GM12864 (cell line): ENCODE results near the gene FOXK2.

Experiments used
- DNase-seq: peaks from one replicate; pipeline ENCODE4 v3.0.0-alpha.2; 2011; ENCODE audit warnings: low read depth
- H3K4me3 ChIP-seq: 2 replicates; pipeline ENCODE4 v1.5.1; 2011; ENCODE audit warnings: mild to moderate bottlenecking, low read depth, low read length, control low read depth
- CTCF ChIP-seq: IDR thresholded peaks from 2 replicates; pipeline ENCODE4 v1.5.1; 2011; ENCODE audit warnings: low read depth, mild to moderate bottlenecking, moderate library complexity, low read length, control low read depth, inconsistent platforms; ENCODE audit errors: missing control alignments

Gene FOXK2

GRCh38 chr17:82587234-82588086 lies 67.9 kb downstream of the FOXK2 start:
- no peak overlapping the region for H3K4me3 ChIP-seq
- DNase-seq, result no peak
- TF ChIP-seq CTCF, result no peak

- no peak for DNase-seq
- TF ChIP-seq CTCF, result no peak
- H3K4me3 ChIP-seq, result no peak overlapping the region
Observed at GRCh38 chr17:82588266-82589175, 69.0 kb downstream of the FOXK2 start.

GRCh38 chr17:82589851-82590180 lies 70.3 kb downstream of the FOXK2 start:
- no peak overlapping the region for H3K4me3 ChIP-seq
- no peak for DNase-seq
- no peak for TF ChIP-seq CTCF

GRCh38 chr17:82590216-82590615 lies 70.7 kb downstream of the FOXK2 start:
- DNase-seq, result no peak
- H3K4me3 ChIP-seq, result no peak overlapping the region
- TF ChIP-seq CTCF, result no peak

GRCh38 chr17:82590881-82591539 lies 71.5 kb downstream of the FOXK2 start:
- H3K4me3 ChIP-seq, result no peak overlapping the region
- no peak for DNase-seq

More at GRCh38 chr17:82590881-82591539, 71.5 kb downstream of the FOXK2 start:
- TF ChIP-seq CTCF, result no peak
